K562 (cell line): ENCODE measurements around the gene ASPRV1. TPM values are rescaled to one million over a fixed set of nuclear protein-coding genes. Genes with fewer than 3 reads are reported as not detected.

Experiments
- ASH1L ChIP-seq: fragments of 450-650 bp; IDR thresholded peaks from 2 replicates; pipeline ENCODE4 v1.6.1; 2018; ENCODE audit warnings: borderline replicate concordance, mild to moderate bottlenecking, low read depth; ENCODE audit not compliant: partially characterized antibody
- ATF4 ChIP-seq: fragments of 450-650 bp; formaldehyde crosslinking; IDR thresholded peaks from 2 replicates; pipeline ENCODE4 v1.4.0; 2022; ENCODE audit warnings: mild to moderate bottlenecking, moderate library complexity
- FOS ChIP-seq: IDR thresholded peaks from 3 replicates; pipeline ENCODE4 v1.6.1; 2011; ENCODE audit not compliant: insufficient read length; ENCODE audit errors: extremely low read depth
- FOXM1 ChIP-seq, 2 experiments: fragments of 450-650 bp in 1 of 2; sonication (generic) in 1 of 2; formaldehyde crosslinking in 1 of 2; IDR thresholded peaks; 2 replicates each; pipeline versions ENCODE4 v1.6.1 to v1.9.0; 2017 to 2022; ENCODE audit warnings: low read depth in 2 of 2, mild to moderate bottlenecking in 2 of 2, missing genetic modification reagents in 1 of 2, moderate library complexity in 1 of 2
- HEY1 ChIP-seq: fragments of 250-450 bp; sonication (Bioruptor Pico); IDR thresholded peaks from 2 replicates; pipeline ENCODE4 v1.5.0; 2020; ENCODE audit warnings: mild to moderate bottlenecking, moderate library complexity, borderline replicate concordance
- HLTF ChIP-seq: fragments of 450-650 bp; IDR thresholded peaks from 2 replicates; pipeline ENCODE4 v1.6.1; 2016
- HMG20B ChIP-seq: fragments of 250-450 bp; sonication (Bioruptor Pico); IDR thresholded peaks from 2 replicates; pipeline ENCODE4 v1.5.0; 2021; ENCODE audit warnings: mild to moderate bottlenecking
- KDM4B ChIP-seq, 2 experiments: fragments of 450-650 bp in 1 of 2; sonication (generic) in 1 of 2; IDR thresholded peaks; 2 replicates each; pipeline ENCODE4 v1.6.1; 2016 to 2017; ENCODE audit warnings: borderline replicate concordance in 2 of 2, antibody characterized with exemption in 1 of 2, low read depth in 1 of 2, mild to moderate bottlenecking in 1 of 2
- MLLT1 ChIP-seq, 2 experiments: fragments of 450-650 bp; IDR thresholded peaks; 2 replicates each; pipeline ENCODE4 v1.6.1; 2016
- RBM25 ChIP-seq: fragments of 200-400 bp; formaldehyde crosslinking; IDR thresholded peaks from 2 replicates; pipeline ENCODE4 v1.6.1; 2018; ENCODE audit warnings: low read length, low read depth, moderate library complexity; ENCODE audit not compliant: severe bottlenecking
- SMARCB1 ChIP-seq: IDR thresholded peaks from 2 replicates; pipeline ENCODE4 v1.6.1; 2011; ENCODE audit warnings: improper control_type of control experiment, low read depth; ENCODE audit not compliant: insufficient read length
- SNAPC5 ChIP-seq: fragments of 250-450 bp; sonication (Bioruptor Pico); IDR thresholded peaks from 2 replicates; pipeline ENCODE4 v1.8.0; 2021; ENCODE audit warnings: moderate library complexity, mild to moderate bottlenecking, inconsistent platforms
- XRCC5 ChIP-seq: fragments of 200-400 bp; formaldehyde crosslinking; IDR thresholded peaks from 2 replicates; pipeline ENCODE4 v1.6.1; 2017; ENCODE audit warnings: low read depth, mild to moderate bottlenecking, low read length
- ZNF133 ChIP-seq: fragments of 250-450 bp; sonication (Bioruptor Pico); IDR thresholded peaks from 2 replicates; pipeline ENCODE4 v1.4.0; 2020; ENCODE audit warnings: mild to moderate bottlenecking
- ZNF146 ChIP-seq: IDR thresholded peaks from one replicate; pipeline ENCODE4 v1.6.1; 2018; ENCODE audit warnings: missing compliant biosample characterization; ENCODE audit not compliant: unreplicated experiment
- ZNF282 ChIP-seq: sonication (generic); formaldehyde crosslinking; IDR thresholded peaks from 2 replicates; pipeline ENCODE4 v1.8.1; 2023; ENCODE audit warnings: missing genetic modification reagents
- ZNF41 ChIP-seq: fragments of 250-450 bp; sonication (Bioruptor Pico); conservative IDR thresholded peaks from 2 replicates; pipeline ENCODE4 v1.4.0; 2020; ENCODE audit warnings: mild to moderate bottlenecking
- polyA plus RNA-seq, 8 experiments: library from polyadenylated mRNA; depleted of rRNA in 4 of 8; stranded (reverse) in 5 of 8; unstranded in 3 of 8; fragments of >200 nt; fragmentation: Nextera tagmentation in 2 of 8; fragmentation: Illumina TruSeq in 1 of 8; extraction: Ambion mirVana in 2 of 8; extraction: Trizol in 1 of 8; gene quantifications; 2 replicates each; pipeline versions ENCODE4 v1.2.1 to v1.2.3, GENCODE V29; 2011 to 2014; ENCODE audit warnings: inconsistent platforms in 1 of 8, missing spikeins in 1 of 8
- total RNA-seq, 7 experiments: library from RNA; depleted of rRNA in 6 of 7; stranded (reverse); fragments of >200 nt in 6 of 7; fragmentation: Illumina TruSeq in 2 of 7; extraction: Trizol in 2 of 7; gene quantifications; 2 replicates each; pipeline versions ENCODE4 v1.2.1 to v1.2.3, GENCODE V29; 2011 to 2021; ENCODE audit warnings: low replicate concordance in 1 of 7
- TF ChIP-seq, protein P1 (sequence below): fragments of 250-450 bp; sonication (Bioruptor Pico); IDR thresholded peaks from 2 replicates; pipeline ENCODE4 v1.4.0; 2020; ENCODE audit warnings: mild to moderate bottlenecking
- TF ChIP-seq, protein P2 (sequence below): sonication (generic); formaldehyde crosslinking; IDR thresholded peaks from 2 replicates; pipeline ENCODE4 v1.8.1; 2023; ENCODE audit warnings: mild to moderate bottlenecking, missing genetic modification reagents, moderate library complexity

The ASPRV1 gene
- total and polyA plus RNA-seq, 9 of the 15 experiments (the other 6 are each of a cell fraction or from before 2014, with no cell fraction given), result 0.17 to 0.72 (median 0.47) TPM; not detected in 1

- TF ChIP-seq XRCC5, result peak; percentile 25; the same call in 1 of the 2 replicates
- TF ChIP-seq ZNF146, result peak; percentile 5
- TF ChIP-seq HEY1 (CRISPR knock-in tag), result no peak
- TF ChIP-seq FOXM1 (IDR thresholded peaks at IDR 0.05; ENCODE audit: low read depth), result no peak
- no peak for TF ChIP-seq FOXM1 (CRISPR knock-in tag; IDR thresholded peaks at IDR 0.05; ENCODE audit: low read depth)
- TF ChIP-seq SNAPC5 (CRISPR knock-in tag), result no peak
- peak; percentile 42; the same call in 1 of the 2 replicates for TF ChIP-seq ZNF41
- TF ChIP-seq, protein P1, sequence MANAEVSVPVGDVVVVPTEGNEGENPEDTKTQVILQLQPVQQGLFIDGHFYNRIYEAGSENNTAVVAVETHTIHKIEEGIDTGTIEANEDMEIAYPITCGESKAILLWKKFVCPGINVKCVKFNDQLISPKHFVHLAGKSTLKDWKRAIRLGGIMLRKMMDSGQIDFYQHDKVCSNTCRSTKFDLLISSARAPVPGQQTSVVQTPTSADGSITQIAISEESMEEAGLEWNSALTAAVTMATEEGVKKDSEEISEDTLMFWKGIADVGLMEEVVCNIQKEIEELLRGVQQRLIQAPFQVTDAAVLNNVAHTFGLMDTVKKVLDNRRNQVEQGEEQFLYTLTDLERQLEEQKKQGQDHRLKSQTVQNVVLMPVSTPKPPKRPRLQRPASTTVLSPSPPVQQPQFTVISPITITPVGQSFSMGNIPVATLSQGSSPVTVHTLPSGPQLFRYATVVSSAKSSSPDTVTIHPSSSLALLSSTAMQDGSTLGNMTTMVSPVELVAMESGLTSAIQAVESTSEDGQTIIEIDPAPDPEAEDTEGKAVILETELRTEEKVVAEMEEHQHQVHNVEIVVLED (CRISPR knock-in tag), result no peak
- peak; percentile 94 for TF ChIP-seq ASH1L
- peak; percentile 80 to 86 for TF ChIP-seq MLLT1 (IDR thresholded peaks at IDR 0.05)
- no peak for TF ChIP-seq KDM4B (IDR thresholded peaks at IDR 0.05; ENCODE audit: borderline replicate concordance in 2 of 2, low read depth in 1 of 2)
- no peak for TF ChIP-seq SMARCB1
- TF ChIP-seq FOS, result peak; percentile 89
- TF ChIP-seq ZNF282, result no peak
- TF ChIP-seq HLTF, result no peak
- peak; percentile 89 for TF ChIP-seq RBM25
- TF ChIP-seq, protein P2, sequence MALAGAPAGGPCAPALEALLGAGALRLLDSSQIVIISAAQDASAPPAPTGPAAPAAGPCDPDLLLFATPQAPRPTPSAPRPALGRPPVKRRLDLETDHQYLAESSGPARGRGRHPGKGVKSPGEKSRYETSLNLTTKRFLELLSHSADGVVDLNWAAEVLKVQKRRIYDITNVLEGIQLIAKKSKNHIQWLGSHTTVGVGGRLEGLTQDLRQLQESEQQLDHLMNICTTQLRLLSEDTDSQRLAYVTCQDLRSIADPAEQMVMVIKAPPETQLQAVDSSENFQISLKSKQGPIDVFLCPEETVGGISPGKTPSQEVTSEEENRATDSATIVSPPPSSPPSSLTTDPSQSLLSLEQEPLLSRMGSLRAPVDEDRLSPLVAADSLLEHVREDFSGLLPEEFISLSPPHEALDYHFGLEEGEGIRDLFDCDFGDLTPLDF (CRISPR knock-in tag), result peak; percentile 81; the same call in 1 of the 2 replicates
- TF ChIP-seq ATF4, result 0 out of 2 replicates have a peak, but pooled peaks have one; percentile 54
- TF ChIP-seq ZNF133, result no peak
- no peak for TF ChIP-seq HMG20B
Observed at GRCh38 chr2:69914164-69914949, 47.1 kb downstream of the ASPRV1 start (continued).
